Transverse colon (tissue), 3 donors: ENCODE data around the gene LMF1.

Experiments
- CTCF ChIP-seq, 5 experiments: fragments of 200-600 bp in 3 of 5; fragments of 450-650 bp in 2 of 5; sonication (generic) in 3 of 5; IDR thresholded peaks; 1 replicate in 2 of 5; 2 replicates in 3 of 5; pipeline ENCODE4 v1.5.1; 2016 to 2017; ENCODE audit warnings: antibody characterized with exemption in 5 of 5, inconsistent platforms in 3 of 5, mild to moderate bottlenecking in 2 of 5, moderate library complexity in 1 of 5
- POLR2A ChIP-seq: fragments of 450-650 bp; IDR thresholded peaks from one replicate; pipeline ENCODE4 v1.6.1; 2016; ENCODE audit warnings: antibody characterized with exemption, mild to moderate bottlenecking, moderate library complexity

GRCh38 chr16:974611-975261 lies 4.0 kb upstream of the LMF1 start:
- TF ChIP-seq CTCF (IDR thresholded peaks at IDR 0.05) (no peak), POLR2A (no peak)
